Mucosa of stomach (tissue), 1 donor: ENCODE measurements around the gene SOX3.

Experiments
- H3K27me3 ChIP-seq: one replicate; pipeline ENCODE4 v1.7.0; 2013; ENCODE audit warnings: mild to moderate bottlenecking, low read length; ENCODE audit not compliant: control insufficient read depth, insufficient read depth
- H3K36me3 ChIP-seq: one replicate; pipeline ENCODE4 v1.7.0; 2013; ENCODE audit warnings: low read length; ENCODE audit not compliant: control insufficient read depth, insufficient read depth
- H3K4me1 ChIP-seq: one replicate; pipeline ENCODE4 v1.7.0; 2013; ENCODE audit warnings: mild to moderate bottlenecking, low read length; ENCODE audit not compliant: control insufficient read depth, insufficient read depth
- H3K4me3 ChIP-seq: one replicate; pipeline ENCODE4 v1.7.0; 2013; ENCODE audit warnings: low read length
- H3K9ac ChIP-seq: one replicate; pipeline ENCODE4 v1.7.0; 2013; ENCODE audit warnings: mild to moderate bottlenecking, low read length, moderate library complexity
- H3K9me3 ChIP-seq: one replicate; pipeline ENCODE4 v1.7.0; 2013; ENCODE audit warnings: mild to moderate bottlenecking, low read length, moderate library complexity; ENCODE audit not compliant: control insufficient read depth
- donor health status: Pancreatic carcinoma.

Gene SOX3

GRCh38 chrX:140477987-140478386 is 26.9 kb downstream of the SOX3 start:
- Histone ChIP-seq H3K4me1 (no peaks in the 10 kb centered on the region), H3K4me3 (no peak overlapping the region), H3K27me3 (no peaks in the 10 kb centered on the region), H3K9me3 (no peaks in the 10 kb centered on the region), H3K36me3 (no peaks in the 10 kb centered on the region), H3K9ac (no peak overlapping the region)

- H3K9ac ChIP-seq: no peak overlapping the region
- H3K4me3 ChIP-seq: no peak overlapping the region
- no peaks in the 10 kb centered on the region for H3K4me1 ChIP-seq
- H3K9me3 ChIP-seq: no peaks in the 10 kb centered on the region
- H3K36me3 ChIP-seq: no peaks in the 10 kb centered on the region
- H3K27me3 ChIP-seq: no peaks in the 10 kb centered on the region
These were observed 29.8 kb downstream of the SOX3 start for GRCh38 chrX:140475025-140475424.

- no peak overlapping the region for H3K9ac ChIP-seq
- no peaks in the 10 kb centered on the region for H3K27me3 ChIP-seq
- no peaks in the 10 kb centered on the region for H3K36me3 ChIP-seq
- H3K9me3 ChIP-seq: no peaks in the 10 kb centered on the region
- H3K4me1 ChIP-seq: no peaks in the 10 kb centered on the region
- H3K4me3 ChIP-seq: no peak overlapping the region
These were observed 37.7 kb downstream of the SOX3 start for GRCh38 chrX:140467211-140467610.
